Natural killer cell (primary cell): ENCODE data around the gene DBT. TPM values are rescaled to one million over a fixed set of nuclear protein-coding genes. Genes with fewer than 3 reads are reported as not detected.

ENCODE experiments used
- ATAC-seq, 3 donors: fragments of 150-1000 bp in 2 of 3; fragments of 200-7000 bp in 1 of 3; cut with Tn5 transposase; 1 replicate in 1 of 3; 2 replicates in 2 of 3; pipeline ENCODE4 v1.10.0; 2021; ENCODE audit warnings: mild to moderate bottlenecking in 2 of 3, moderate library complexity in 2 of 3
- DNase-seq, 2 donors: peaks; one replicate each; pipeline versions ENCODE4 v3.0.0 to v3.0.0-alpha.2; 2013 to 2021; ENCODE audit warnings: mixed read lengths in 1 of 2
- H3K27ac ChIP-seq: one replicate; pipeline ENCODE4 v1.5.1; 2013; ENCODE audit warnings: mild to moderate bottlenecking, low read length
- H3K27me3 ChIP-seq: one replicate; pipeline ENCODE4 v1.6.1; 2013; ENCODE audit warnings: low read length; ENCODE audit not compliant: control insufficient read depth, insufficient read depth
- H3K36me3 ChIP-seq: one replicate; pipeline ENCODE4 v1.6.1; 2013; ENCODE audit warnings: low read length; ENCODE audit not compliant: control insufficient read depth, insufficient read depth
- H3K4me1 ChIP-seq: one replicate; pipeline ENCODE4 v1.6.1; 2013; ENCODE audit warnings: low read length; ENCODE audit not compliant: control insufficient read depth, insufficient read depth
- H3K4me3 ChIP-seq: one replicate; pipeline ENCODE4 v1.5.1; 2013; ENCODE audit warnings: low read length
- H3K9me3 ChIP-seq: one replicate; pipeline ENCODE4 v1.6.1; 2013; ENCODE audit warnings: low read length; ENCODE audit not compliant: control insufficient read depth, insufficient read depth
- H3K27ac Mint-ChIP-seq, 2 donors: one replicate each; pipeline ENCODE4 v1.8.0; 2022; ENCODE audit warnings: mild to moderate bottlenecking in 2 of 2, mixed read lengths in 2 of 2, moderate library complexity in 1 of 2
- H3K27me3 Mint-ChIP-seq, 2 donors: one replicate each; pipeline ENCODE4 v1.8.0; 2022; ENCODE audit warnings: low read depth in 2 of 2, mixed read lengths in 2 of 2
- H3K36me3 Mint-ChIP-seq: one replicate; pipeline ENCODE4 v1.8.0; 2022; ENCODE audit warnings: mixed read lengths
- H3K4me1 Mint-ChIP-seq, 2 donors: one replicate each; pipeline ENCODE4 v1.8.0; 2022; ENCODE audit warnings: mixed read lengths in 2 of 2
- H3K4me3 Mint-ChIP-seq: one replicate; pipeline ENCODE4 v1.8.0; 2022; ENCODE audit warnings: mild to moderate bottlenecking, moderate library complexity, mixed read lengths
- H3K9me3 Mint-ChIP-seq, 2 donors: one replicate each; pipeline ENCODE4 v1.8.0; 2022; ENCODE audit warnings: mixed read lengths in 2 of 2
- CTCF ChIP-seq: fragments of 200-600 bp; IDR thresholded peaks from one replicate; pipeline ENCODE4 v1.8.0; 2022; ENCODE audit warnings: antibody characterized with exemption
- WGBS: methylation state at CpG from one replicate; pipeline ENCODE4 v1.1.7; 2013; ENCODE audit warnings: missing lambda C conversion rate; ENCODE audit not compliant: insufficient coverage; 5-methylcytosine and 5-hydroxymethylcytosine counted together
- intact Hi-C: fragments of 100-400 bp; cut with micrococcal nuclease; formaldehyde crosslinking; loops from one replicate; pipeline ENCODE4 v1.14.2; 2022
- total RNA-seq, 4 donors: library from RNA; stranded (reverse); fragments of 120-200 nt in 1 of 4; gene quantifications; one replicate each; pipeline versions ENCODE4 v1.2.3 to v1.2.4, GENCODE V29; 2013 to 2022

Gene DBT
- total RNA-seq, 3 donors from 2014 or later (not counting 1 experiment from before 2014, with no cell fraction given): 9.9 to 11.5 (median 10.2) TPM

DNA sequence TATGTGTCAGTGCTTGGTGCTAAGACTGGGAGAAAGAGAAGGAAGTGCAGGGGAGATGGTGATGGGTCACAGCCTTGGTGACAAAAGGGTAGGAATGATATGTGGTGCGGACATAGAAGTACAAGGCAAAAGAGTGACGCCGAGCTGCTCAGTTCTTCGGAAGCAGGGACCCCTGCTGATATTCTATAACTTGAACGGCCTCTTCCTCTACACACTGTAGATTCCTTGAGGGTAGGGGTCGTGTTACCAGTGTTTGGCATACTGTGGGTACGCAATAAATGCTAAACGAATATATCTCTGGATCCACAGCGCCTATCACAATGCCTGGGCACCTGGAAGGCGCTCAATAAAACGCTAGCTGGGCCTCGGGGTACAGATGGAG is 488 bp downstream of the DBT start:
- ATAC-seq (no peak), DNase-seq (peak in 1 of 2 donors; percentile 31)
- Mint-ChIP-seq H3K27me3 (peaks cover 3 to 9% of the 10 kb centered on the region in 2 donors), H3K27ac (no peak overlapping the region), H3K4me3 (no peak overlapping the region), H3K4me1 (peaks cover 1 to 12% of the 10 kb centered on the region in 2 donors), H3K36me3 (no peaks in the 10 kb centered on the region), H3K9me3 (no peaks in the 10 kb centered on the region)
- whole genome bisulfite sequencing: 7% methylated on average over 12 of the region's 12 CpGs
- H3K27me3 ChIP-seq: no peaks in the 10 kb centered on the region
- H3K4me3 ChIP-seq: peak overlapping the region; percentile 84
- no peaks in the 10 kb centered on the region for H3K36me3 ChIP-seq
- H3K9me3 ChIP-seq: no peaks in the 10 kb centered on the region
- H3K4me1 ChIP-seq: peaks cover 7% of the 10 kb centered on the region
- no peak for TF ChIP-seq CTCF
- intact Hi-C loops: loop anchor here (1.0 to 5.0 kb wide), 4 partner anchors 17 to 212 kb away; partner anchors contain the start of genes CDC14A, RTCA, SASS6 and TRMT13
- H3K27ac ChIP-seq: peak overlapping the region; percentile 74

GRCh38 chr1:100246738-100247137 is 2.9 kb downstream of the DBT start:
- no peaks in the 10 kb centered on the region for H3K27me3 ChIP-seq
- H3K4me1 Mint-ChIP-seq: peaks cover 8 to 18% of the 10 kb centered on the region in 2 donors
- H3K27ac ChIP-seq: no peak overlapping the region
- H3K27ac Mint-ChIP-seq: peak overlapping the region in 1 of 2 donors; percentile 50
- 93% methylated on average over 4 of the region's 4 CpGs for WGBS
- TF ChIP-seq CTCF: no peak
- no peaks in the 10 kb centered on the region for H3K9me3 Mint-ChIP-seq
- H3K4me1 ChIP-seq: peaks cover 7% of the 10 kb centered on the region
- DNase-seq: no peak
- H3K36me3 ChIP-seq: no peaks in the 10 kb centered on the region
- no peak overlapping the region for H3K4me3 Mint-ChIP-seq
- intact Hi-C loops: loop anchor here (5.0 kb wide), 2 partner anchors 106 to 209 kb away; partner anchors contain the start of gene CDC14A
- ATAC-seq: no peak
- H3K27me3 Mint-ChIP-seq: no peaks in the 10 kb centered on the region
- H3K4me3 ChIP-seq: no peak overlapping the region
- H3K36me3 Mint-ChIP-seq: no peaks in the 10 kb centered on the region
- no peaks in the 10 kb centered on the region for H3K9me3 ChIP-seq

GRCh38 chr1:100240631-100241030 is 9.0 kb downstream of the DBT start:
- TF ChIP-seq CTCF: no peak
- no peaks in the 10 kb centered on the region for H3K4me1 ChIP-seq
- Mint-ChIP-seq H3K4me3 (no peak overlapping the region), H3K27me3 (no peaks in the 10 kb centered on the region), H3K4me1 (peaks cover 12 to 13% of the 10 kb centered on the region in 2 donors), H3K27ac (no peak overlapping the region), H3K9me3 (no peaks in the 10 kb centered on the region), H3K36me3 (peaks cover 13% of the 10 kb centered on the region)
- no peak for DNase-seq
- H3K9me3 ChIP-seq: no peaks in the 10 kb centered on the region
- no CpG with 5 or more reads among the region's 4 CpGs for WGBS
- ATAC-seq: no peak
- intact Hi-C loops: no loop called here
- H3K4me3 ChIP-seq: no peak overlapping the region
- peaks cover 8% of the 10 kb centered on the region for H3K36me3 ChIP-seq
- no peak overlapping the region for H3K27ac ChIP-seq
- H3K27me3 ChIP-seq: no peaks in the 10 kb centered on the region

GRCh38 chr1:100239961-100240360 is 9.7 kb downstream of the DBT start:
- H3K27ac ChIP-seq: no peak overlapping the region
- peaks cover 15% of the 10 kb centered on the region for H3K36me3 ChIP-seq
- Mint-ChIP-seq H3K9me3 (no peaks in the 10 kb centered on the region), H3K27ac (no peak overlapping the region), H3K27me3 (no peaks in the 10 kb centered on the region), H3K4me1 (peaks cover 12 to 13% of the 10 kb centered on the region in 2 donors), H3K4me3 (no peak overlapping the region), H3K36me3 (peaks cover 13% of the 10 kb centered on the region)
- intact Hi-C loops: no loop called here
- H3K4me1 ChIP-seq: no peaks in the 10 kb centered on the region
- ATAC-seq (no peak), DNase-seq (no peak)
- H3K27me3 ChIP-seq: no peaks in the 10 kb centered on the region
- H3K4me3 ChIP-seq: no peak overlapping the region
- H3K9me3 ChIP-seq: no peaks in the 10 kb centered on the region
- TF ChIP-seq CTCF: no peak
